RWPE2 (cell line): ENCODE measurements around the gene FAXDC2.
A peak's percentile ranks its signal among the peaks of the same experiment; 100 is the strongest.
"Not testable (repeated sequence)": the region's sequence is repeated elsewhere in the genome, so short reads cannot be mapped to it uniquely, and the experiment has no call there.

Experiments
- ATAC-seq: fragments of 200-7000 bp; cut with Tn5 transposase; 3 replicates; pipeline ENCODE4 v1.9.1; 2021; ENCODE audit warnings: low read depth
- DNase-seq: peaks from one replicate; pipeline ENCODE4 v3.0.0-alpha.2; 2020; ENCODE audit warnings: low spot score
- H3K27ac ChIP-seq: fragments of 450-650 bp; 2 replicates; pipeline ENCODE4 v1.5.1; 2017; ENCODE audit warnings: mild to moderate bottlenecking; ENCODE audit not compliant: poor library complexity, severe bottlenecking
- H3K27me3 ChIP-seq: fragments of 250-450 bp; sonication (Bioruptor Pico); 2 replicates; pipeline ENCODE4 v1.5.1; 2021; ENCODE audit warnings: mild to moderate bottlenecking, moderate library complexity; ENCODE audit not compliant: insufficient read depth, poor library complexity, severe bottlenecking
- H3K36me3 ChIP-seq: fragments of 250-450 bp; sonication (Bioruptor Pico); 2 replicates; pipeline ENCODE4 v1.5.1; 2020; ENCODE audit warnings: low read depth, mild to moderate bottlenecking, moderate library complexity
- H3K4me1 ChIP-seq: fragments of 250-450 bp; sonication (Bioruptor Pico); 2 replicates; pipeline ENCODE4 v1.5.1; 2021; ENCODE audit warnings: mild to moderate bottlenecking, moderate library complexity; ENCODE audit not compliant: insufficient read depth, poor library complexity, severe bottlenecking
- H3K4me3 ChIP-seq: fragments of 250-450 bp; sonication (Bioruptor Pico); 2 replicates; pipeline ENCODE4 v1.5.1; 2021; ENCODE audit warnings: mild to moderate bottlenecking, moderate library complexity; ENCODE audit not compliant: severe bottlenecking
- H3K9me3 ChIP-seq: fragments of 250-450 bp; sonication (Bioruptor Pico); 2 replicates; pipeline ENCODE4 v1.5.1; 2021; ENCODE audit warnings: mild to moderate bottlenecking, moderate library complexity; ENCODE audit not compliant: severe bottlenecking
- CTCF ChIP-seq: fragments of 450-650 bp; IDR thresholded peaks from one replicate; pipeline ENCODE4 v1.5.1; 2017; ENCODE audit warnings: mild to moderate bottlenecking, moderate library complexity; ENCODE audit not compliant: poor library complexity, severe bottlenecking

FAXDC2 gene

GRCh38 chr5:154840435-154841272 lies 9.7 kb downstream of the FAXDC2 start:
- no peak overlapping the region for H3K4me3 ChIP-seq
- H3K9me3 ChIP-seq, result no peaks in the 10 kb centered on the region
- H3K27me3 ChIP-seq, result no peaks in the 10 kb centered on the region
- H3K4me1 ChIP-seq, result peaks cover 5% of the 10 kb centered on the region
- DNase-seq, result no peak
- no peaks in the 10 kb centered on the region for H3K36me3 ChIP-seq
- ATAC-seq, result peak; percentile 34
- no peak overlapping the region for H3K27ac ChIP-seq
- TF ChIP-seq CTCF, result no peak

GRCh38 chr5:154837009-154837901 lies 13.1 kb downstream of the FAXDC2 start:
- ATAC-seq, result no peak
- H3K4me1 ChIP-seq, result peaks cover 22% of the 10 kb centered on the region

GRCh38 chr5:154836225-154836624 lies 14.2 kb downstream of the FAXDC2 start:
- no peak overlapping the region for H3K4me3 ChIP-seq
- H3K36me3 ChIP-seq, result no peaks in the 10 kb centered on the region
- no peaks in the 10 kb centered on the region for H3K27me3 ChIP-seq
- H3K4me1 ChIP-seq, result peaks cover 22% of the 10 kb centered on the region
- H3K27ac ChIP-seq, result peak overlapping the region; percentile 70
- H3K9me3 ChIP-seq, result no peaks in the 10 kb centered on the region
- no peak for ATAC-seq
- TF ChIP-seq CTCF, result no peak
- DNase-seq, result no peak

More at GRCh38 chr5:154837009-154837901, 13.1 kb downstream of the FAXDC2 start:
- no peaks in the 10 kb centered on the region for H3K27me3 ChIP-seq
- H3K27ac ChIP-seq, result no peak overlapping the region
- no peaks in the 10 kb centered on the region for H3K9me3 ChIP-seq
- H3K36me3 ChIP-seq, result no peaks in the 10 kb centered on the region
- no peak overlapping the region for H3K4me3 ChIP-seq
- no peak for TF ChIP-seq CTCF
- no peak for DNase-seq

GRCh38 chr5:154835701-154836052 lies 14.7 kb downstream of the FAXDC2 start:
- not testable (repeated sequence) for H3K4me3 ChIP-seq, H3K36me3 ChIP-seq, H3K27me3 ChIP-seq, ATAC-seq, H3K9me3 ChIP-seq, DNase-seq
- peak overlapping the region; percentile 70 for H3K27ac ChIP-seq
- peaks cover 26% of the 10 kb centered on the region for H3K4me1 ChIP-seq

GRCh38 chr5:154834053-154834452 lies 16.4 kb downstream of the FAXDC2 start:
- DNase-seq, result no peak
- Histone ChIP-seq H3K9me3 (no peaks in the 10 kb centered on the region), H3K27me3 (no peaks in the 10 kb centered on the region), H3K36me3 (no peaks in the 10 kb centered on the region), H3K4me1 (peaks cover 42% of the 10 kb centered on the region), H3K27ac (peak overlapping the region; percentile 70), H3K4me3 (no peak overlapping the region)
- TF ChIP-seq CTCF, result no peak
- ATAC-seq, result no peak

GRCh38 chr5:154832804-154833203 lies 17.6 kb downstream of the FAXDC2 start:
- H3K9me3 ChIP-seq, result not testable (repeated sequence)

More at GRCh38 chr5:154832804-154833203, 17.6 kb downstream of the FAXDC2 start:
- not testable (repeated sequence) for ATAC-seq, H3K27me3 ChIP-seq, H3K4me3 ChIP-seq, H3K36me3 ChIP-seq, DNase-seq, H3K27ac ChIP-seq
- peaks cover 54% of the 10 kb centered on the region for H3K4me1 ChIP-seq
